Panc1 (cell line): Measurements from ENCODE around the gene CCDC158. TPM values are rescaled to one million over a fixed set of nuclear protein-coding genes. Genes with fewer than 3 reads are reported as not detected.

Source experiments
- ATAC-seq: fragments of 200-7000 bp; cut with Tn5 transposase; 2 replicates; pipeline ENCODE4 v1.9.1; 2020; ENCODE audit warnings: mild to moderate bottlenecking, moderate library complexity
- BruUV-seq: library from RNA; stranded (reverse); fragments of 400-500 nt; replicated peaks from 2 replicates; lab custom pipeline; 2021; lab: Mats Ljungman, UMichigan
- CTCF ChIA-PET: fragments of 300-600 bp; sonication (Branson Sonifier 250); formaldehyde crosslinking; loops from one replicate; lab custom pipeline; 2022; ENCODE audit warnings: antibody characterized with exemption; lab: Charles Lee
- POLR2A ChIA-PET: fragments of 300-600 bp; sonication (Branson Sonifier 250); formaldehyde crosslinking; loops from one replicate; lab custom pipeline; 2022; ENCODE audit warnings: antibody characterized with exemption; lab: Charles Lee
- DNase-seq: peaks from one replicate; pipeline ENCODE4 v3.0.0-alpha.2; 2010; ENCODE audit warnings: low read depth, low spot score
- H3K27ac ChIP-seq: 2 replicates; pipeline ENCODE4 v1.5.1; 2011; ENCODE audit warnings: mild to moderate bottlenecking, low read length, inconsistent platforms
- H3K27me3 ChIP-seq: fragments of 200-500 bp; sonication (Bioruptor generic); 2 replicates; pipeline ENCODE4 v1.6.0; 2014; ENCODE audit warnings: low read length, inconsistent platforms; ENCODE audit not compliant: control insufficient read depth, insufficient read depth
- H3K36me3 ChIP-seq: fragments of 200-500 bp; sonication (Bioruptor generic); 2 replicates; pipeline ENCODE4 v1.5.1; 2014; ENCODE audit warnings: inconsistent platforms, mild to moderate bottlenecking, low read length, moderate library complexity; ENCODE audit not compliant: control insufficient read depth, insufficient read depth
- H3K4me1 ChIP-seq: 2 replicates; pipeline ENCODE4 v1.5.1; 2011; ENCODE audit warnings: inconsistent platforms, mild to moderate bottlenecking, low read length, moderate library complexity; ENCODE audit not compliant: control insufficient read depth, insufficient read depth
- H3K4me3 ChIP-seq, 2 experiments: 2 replicates each; pipeline ENCODE4 v1.5.1; 2011 to 2012; ENCODE audit warnings: low read depth in 2 of 2, low read length in 2 of 2, mild to moderate bottlenecking in 2 of 2, inconsistent platforms in 1 of 2, moderate library complexity in 1 of 2
- H3K9me3 ChIP-seq: fragments of 200-500 bp; sonication (Bioruptor generic); 2 replicates; pipeline ENCODE4 v1.5.1; 2014; ENCODE audit warnings: low read depth, mild to moderate bottlenecking, inconsistent platforms, low read length, moderate library complexity; ENCODE audit not compliant: control insufficient read depth, insufficient read depth
- CTCF ChIP-seq: fragments of 450-650 bp; IDR thresholded peaks from 2 replicates; pipeline ENCODE4 v1.5.1; 2017; ENCODE audit warnings: mild to moderate bottlenecking
- POLR2AphosphoS5 ChIP-seq: IDR thresholded peaks from 2 replicates; pipeline ENCODE4 v1.6.1; 2012; ENCODE audit warnings: mild to moderate bottlenecking, low read depth, low read length, moderate library complexity
- REST ChIP-seq, 2 experiments: IDR thresholded peaks; 2 replicates each; pipeline ENCODE4 v1.6.1; 2011 to 2012; ENCODE audit warnings: low read depth in 2 of 2, control low read depth in 1 of 2, low read length in 1 of 2, mild to moderate bottlenecking in 1 of 2, moderate library complexity in 1 of 2; ENCODE audit not compliant: insufficient read depth in 1 of 2
- SIN3A ChIP-seq: IDR thresholded peaks from 2 replicates; pipeline ENCODE4 v1.6.1; 2012; ENCODE audit warnings: low read depth, mild to moderate bottlenecking, low read length, moderate library complexity, borderline replicate concordance; ENCODE audit not compliant: insufficient read depth
- TCF7L2 ChIP-seq: IDR thresholded peaks from 2 replicates; pipeline ENCODE4 v1.6.1; 2011; ENCODE audit warnings: mild to moderate bottlenecking, low read depth, low read length, inconsistent platforms
- in situ Hi-C: cut with HindIII; loops from 2 replicates; pipeline ENCODE4 v1.10.0; 2016; ENCODE audit warnings: low sequenced_read_pairs, low pct_unique_long_range_greater_than_20kb
- intact Hi-C: fragments of 100-400 bp; cut with micrococcal nuclease; formaldehyde crosslinking; loops from one replicate; pipeline ENCODE4 v1.10.0; 2022; ENCODE audit not compliant: unreplicated experiment
- total RNA-seq: library from RNA; stranded (reverse); gene quantifications from one replicate; pipeline ENCODE4 v1.2.1, GENCODE V29; 2021; ENCODE audit not compliant: unreplicated experiment

CCDC158 gene
- total RNA-seq, 1 experiment from 2014 or later: 0.28 TPM

- ATAC-seq: no peak
- in situ Hi-C loops: no loop called here
- H3K36me3 ChIP-seq: no peaks in the 10 kb centered on the region
- intact Hi-C loops: no loop called here
- ChIA-PET CTCF (no interaction called here), POLR2A (no interaction called here)
- H3K27ac ChIP-seq: no peak overlapping the region
- TF ChIP-seq TCF7L2 (no peak), POLR2AphosphoS5 (no peak), SIN3A (no peak), CTCF (no peak), REST (IDR thresholded peaks at IDR 0.05; ENCODE audit: insufficient read depth in 1 of 2, low read depth in 2 of 2, low read length in 1 of 2) (no peak)
- no peak overlapping the region for H3K4me3 ChIP-seq
- no TSS peak for BruUV-seq
- H3K9me3 ChIP-seq: no peaks in the 10 kb centered on the region
- no peaks in the 10 kb centered on the region for H3K4me1 ChIP-seq
- H3K27me3 ChIP-seq: peaks cover 5% of the 10 kb centered on the region
- DNase-seq: no peak
These were observed 28.4 kb upstream of the CCDC158 start for GRCh38 chr4:76449362-76449767.

GRCh38 chr4:76448211-76448610, 27.3 kb upstream of the CCDC158 start:
- Histone ChIP-seq H3K36me3 (no peaks in the 10 kb centered on the region), H3K4me3 (no peak overlapping the region), H3K27ac (no peak overlapping the region), H3K4me1 (no peaks in the 10 kb centered on the region), H3K27me3 (peaks cover 5% of the 10 kb centered on the region), H3K9me3 (no peaks in the 10 kb centered on the region)
- no TSS peak for BruUV-seq
- POLR2A ChIA-PET: no interaction called here
- TF ChIP-seq POLR2AphosphoS5 (no peak), SIN3A (no peak), TCF7L2 (no peak), CTCF (no peak), REST (IDR thresholded peaks at IDR 0.05; ENCODE audit: insufficient read depth in 1 of 2, low read depth in 2 of 2, low read length in 1 of 2) (no peak)
- DNase-seq (no peak), ATAC-seq (no peak)
- CTCF ChIA-PET: no interaction called here
- in situ Hi-C loops: no loop called here
- intact Hi-C loops: no loop called here
